Heart left ventricle (tissue), 13 donors: Measurements from ENCODE around the gene PLP2.

ENCODE experiments used
- POLR2A ChIP-seq, 2 donors: fragments of 450-650 bp; IDR thresholded peaks; one replicate each; pipeline ENCODE4 v1.6.1; 2017; ENCODE audit warnings: antibody characterized with exemption in 2 of 2, mild to moderate bottlenecking in 2 of 2, moderate library complexity in 2 of 2
- TF ChIP-seq, protein P1 (sequence below), 12 donors: fragments of 200-600 bp; sonication (generic) in 4 of 12; IDR thresholded peaks; one replicate each; pipeline versions ENCODE4 v1.5.0 to v1.8.0; 2018 to 2022; ENCODE audit warnings: antibody characterized with exemption in 12 of 12, mild to moderate bottlenecking in 5 of 12
- donor health status: ischemic (EF 13 %, LVEDD 7.1; RV severe dilation, severe dysfunction).
- donor health status: DM: no; HTN: yes; CAD: no.
- donor health status: DM: no; HTN: no; CAD: no.
- donor health status: ischemic (EF 25% LVEDD 6.9; RV normal size, moderate dysfunction).
- donor health status: ischemic (EF 25% LVEDD 5.7; RV mildly dilated, moderate dysfunction).
- donor health status: ischemic (EF 35%, LVEDD 5.7; RV mildly dilated, moderate dysfunction).
- donor health status: nonischemic (EF 11% LVEDD 7.7; RV severe dilation, severe dysfunction).
- donor health status: DM: yes; HTN: yes; CAD: no.
- donor health status: PGD.
- donor health status: ischemic (EF 29% LVEDD 5.4; RV normal size, mild dysfunction).
- donor health status: nonischemic (EF 23%, LVEDD 6.1; RV moderate dilation, normal function).

DNA sequence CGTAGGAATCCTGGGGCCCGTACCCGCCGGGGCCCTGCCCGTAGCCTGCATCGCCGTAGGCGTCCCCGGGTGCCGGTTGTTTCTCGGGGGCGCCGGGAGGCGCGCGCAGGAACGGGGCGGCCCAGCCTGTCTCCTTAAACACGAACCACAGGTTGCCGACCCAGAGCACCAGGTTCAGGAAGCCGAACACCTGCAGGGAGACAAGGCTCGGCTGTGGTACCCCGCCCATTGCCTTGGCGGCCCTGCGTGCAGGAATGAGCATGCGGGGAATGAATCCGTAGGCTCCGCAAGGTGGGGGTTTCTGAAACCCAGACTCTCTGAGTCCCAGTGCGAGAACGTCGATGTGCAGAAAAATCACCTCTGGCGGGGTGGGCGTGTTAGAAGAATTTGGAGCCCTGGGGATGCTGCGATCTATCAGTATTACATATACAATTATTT lies 19.9 kb downstream of the PLP2 start:
- no peak for TF ChIP-seq POLR2A (IDR thresholded peaks at IDR 0.05)
- TF ChIP-seq, protein P1, sequence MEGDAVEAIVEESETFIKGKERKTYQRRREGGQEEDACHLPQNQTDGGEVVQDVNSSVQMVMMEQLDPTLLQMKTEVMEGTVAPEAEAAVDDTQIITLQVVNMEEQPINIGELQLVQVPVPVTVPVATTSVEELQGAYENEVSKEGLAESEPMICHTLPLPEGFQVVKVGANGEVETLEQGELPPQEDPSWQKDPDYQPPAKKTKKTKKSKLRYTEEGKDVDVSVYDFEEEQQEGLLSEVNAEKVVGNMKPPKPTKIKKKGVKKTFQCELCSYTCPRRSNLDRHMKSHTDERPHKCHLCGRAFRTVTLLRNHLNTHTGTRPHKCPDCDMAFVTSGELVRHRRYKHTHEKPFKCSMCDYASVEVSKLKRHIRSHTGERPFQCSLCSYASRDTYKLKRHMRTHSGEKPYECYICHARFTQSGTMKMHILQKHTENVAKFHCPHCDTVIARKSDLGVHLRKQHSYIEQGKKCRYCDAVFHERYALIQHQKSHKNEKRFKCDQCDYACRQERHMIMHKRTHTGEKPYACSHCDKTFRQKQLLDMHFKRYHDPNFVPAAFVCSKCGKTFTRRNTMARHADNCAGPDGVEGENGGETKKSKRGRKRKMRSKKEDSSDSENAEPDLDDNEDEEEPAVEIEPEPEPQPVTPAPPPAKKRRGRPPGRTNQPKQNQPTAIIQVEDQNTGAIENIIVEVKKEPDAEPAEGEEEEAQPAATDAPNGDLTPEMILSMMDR (IDR thresholded peaks at IDR 0.05), result peak in 1 of 12 donors; percentile 8
